Central memory CD4-positive, alpha-beta T cell (primary cell): Measurements from ENCODE around the gene BET1.

Experiments used
- DNase-seq: peaks from one replicate; pipeline ENCODE4 v3.0.0; 2022

Gene BET1

DNA sequence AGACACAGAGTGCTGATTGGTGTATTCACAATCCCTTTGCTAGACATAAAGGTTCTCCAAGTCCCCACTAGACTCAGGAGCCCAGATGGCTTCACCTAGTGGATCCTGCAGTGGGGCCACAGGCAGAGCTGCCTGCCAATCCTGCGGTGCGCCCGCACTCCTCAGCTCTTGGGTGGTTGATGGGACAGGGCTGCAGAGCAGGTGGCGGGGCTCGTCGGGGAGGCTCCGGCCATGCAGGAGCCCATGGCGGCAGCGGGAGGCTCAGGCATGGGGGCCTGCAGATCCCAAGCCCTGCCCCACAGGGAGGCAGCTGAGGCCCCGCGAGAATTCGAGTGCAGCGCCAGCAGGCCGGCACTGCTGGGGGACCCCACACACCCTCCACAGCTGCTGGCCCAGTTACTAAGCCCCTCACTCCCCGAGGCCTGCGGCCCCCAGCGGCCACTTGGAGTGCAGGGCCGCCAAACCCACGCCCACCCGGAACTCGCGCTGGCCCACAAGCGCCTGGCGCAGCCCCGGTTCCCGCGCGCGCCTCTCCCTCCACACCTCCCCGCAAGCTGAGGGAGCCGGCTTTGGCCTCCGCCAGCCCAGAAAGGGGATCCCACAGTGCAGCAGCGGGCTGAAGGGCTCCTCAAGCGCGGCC is 7.7 kb upstream of the BET1 start:
- no peak for DNase-seq

DNA sequence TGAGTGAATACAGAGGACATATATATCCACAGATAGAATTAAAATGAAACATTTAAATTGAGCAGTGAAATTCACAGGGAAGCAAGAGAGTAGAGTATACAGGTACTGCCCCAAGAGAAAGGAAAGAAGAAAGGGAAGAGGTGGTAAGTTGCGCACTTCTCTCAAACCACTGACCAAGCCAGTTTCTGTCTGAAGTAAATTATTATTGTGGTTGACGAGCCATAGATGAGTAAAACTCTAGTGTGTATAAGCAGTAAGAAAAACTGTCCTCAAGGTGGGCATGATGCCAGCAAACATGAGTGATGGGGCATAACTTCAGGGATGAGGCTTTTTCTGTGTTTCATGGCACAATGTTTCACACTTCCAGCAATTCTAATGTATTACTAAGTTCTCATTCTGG is 4.4 kb upstream of the BET1 start:
- DNase-seq: no peak

DNA sequence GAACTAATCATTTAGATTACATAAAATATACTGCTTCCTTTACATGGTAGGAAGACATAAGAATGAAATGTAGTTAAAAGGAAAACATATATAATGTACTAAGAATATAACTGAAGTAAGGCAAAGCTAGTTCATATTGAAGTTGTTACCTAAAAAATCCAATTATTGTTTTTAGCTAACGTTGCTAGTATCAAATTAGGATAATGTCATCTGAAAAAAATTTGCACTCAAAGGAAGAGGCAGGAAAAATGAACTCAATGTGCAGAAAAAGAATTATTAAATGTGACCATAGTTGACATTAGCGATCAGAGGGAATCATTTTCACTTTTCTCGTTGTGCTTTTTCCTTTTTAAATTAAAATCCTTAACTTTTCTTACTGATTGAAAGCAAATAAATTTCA is 1.6 kb upstream of the BET1 start:
- no peak for DNase-seq

DNA sequence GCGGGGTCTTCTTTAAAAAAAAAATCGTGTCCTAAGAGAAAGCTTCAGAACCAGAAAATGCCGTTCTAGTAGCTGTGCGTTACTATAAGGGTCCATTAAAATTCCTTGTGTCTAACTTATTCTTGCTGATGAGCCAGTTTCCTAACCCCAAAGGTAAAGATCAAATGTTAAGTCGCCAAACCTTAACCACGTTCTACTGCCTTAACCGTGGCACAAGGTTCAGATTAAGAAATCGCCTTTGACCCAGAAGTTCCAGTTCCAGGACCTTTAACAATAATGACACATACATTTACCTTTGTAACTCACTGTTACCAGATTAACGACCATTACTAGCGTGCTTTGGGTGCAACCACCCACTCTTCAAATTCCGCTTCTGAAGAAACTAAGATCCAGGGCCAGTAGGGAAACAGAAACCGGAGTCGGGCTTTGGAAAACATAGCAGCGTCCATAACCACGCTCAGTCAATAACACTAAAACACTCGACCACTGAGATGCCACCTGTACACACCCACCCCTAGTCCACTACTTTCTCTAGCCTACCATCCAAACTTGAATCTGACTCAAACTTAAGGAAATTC is 620 bp downstream of the BET1 start:
- no peak for DNase-seq

- DNase-seq: no peak
These were observed 2.8 kb downstream of the BET1 start for GRCh38 chr7:94001396-94001795.

- DNase-seq: no peak
These were observed 6.3 kb downstream of the BET1 start for GRCh38 chr7:93997868-93998267.

GRCh38 chr7:93992421-93993110 is 11.6 kb downstream of the BET1 start:
- DNase-seq: no peak

- DNase-seq: no peak
These were observed 16.9 kb downstream of the BET1 start for GRCh38 chr7:93987297-93987696.

GRCh38 chr7:93985101-93985500 is 19.1 kb downstream of the BET1 start:
- no peak for DNase-seq

DNA sequence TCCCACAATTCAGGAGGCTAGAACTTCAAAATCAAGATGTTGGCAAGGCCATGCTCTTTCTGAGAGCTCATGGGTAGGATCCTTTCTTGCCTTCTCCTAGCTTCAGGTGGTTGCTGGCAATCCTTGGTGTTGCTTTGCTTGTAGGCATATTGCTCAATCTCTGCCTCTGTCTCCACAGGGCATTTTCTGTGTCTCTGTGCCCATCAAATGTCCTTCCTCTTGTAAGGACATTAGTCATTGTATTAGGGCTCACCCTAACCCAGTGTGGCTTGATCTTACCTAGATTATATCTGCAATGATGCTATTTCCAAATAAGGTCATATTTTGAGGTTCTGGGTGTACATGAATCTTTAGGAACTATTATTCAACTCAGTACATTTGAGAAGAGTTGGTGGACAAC is 20.1 kb downstream of the BET1 start:
- no peak for DNase-seq

- DNase-seq: no peak
These were observed 22.7 kb downstream of the BET1 start for GRCh38 chr7:93981480-93981874.

DNA sequence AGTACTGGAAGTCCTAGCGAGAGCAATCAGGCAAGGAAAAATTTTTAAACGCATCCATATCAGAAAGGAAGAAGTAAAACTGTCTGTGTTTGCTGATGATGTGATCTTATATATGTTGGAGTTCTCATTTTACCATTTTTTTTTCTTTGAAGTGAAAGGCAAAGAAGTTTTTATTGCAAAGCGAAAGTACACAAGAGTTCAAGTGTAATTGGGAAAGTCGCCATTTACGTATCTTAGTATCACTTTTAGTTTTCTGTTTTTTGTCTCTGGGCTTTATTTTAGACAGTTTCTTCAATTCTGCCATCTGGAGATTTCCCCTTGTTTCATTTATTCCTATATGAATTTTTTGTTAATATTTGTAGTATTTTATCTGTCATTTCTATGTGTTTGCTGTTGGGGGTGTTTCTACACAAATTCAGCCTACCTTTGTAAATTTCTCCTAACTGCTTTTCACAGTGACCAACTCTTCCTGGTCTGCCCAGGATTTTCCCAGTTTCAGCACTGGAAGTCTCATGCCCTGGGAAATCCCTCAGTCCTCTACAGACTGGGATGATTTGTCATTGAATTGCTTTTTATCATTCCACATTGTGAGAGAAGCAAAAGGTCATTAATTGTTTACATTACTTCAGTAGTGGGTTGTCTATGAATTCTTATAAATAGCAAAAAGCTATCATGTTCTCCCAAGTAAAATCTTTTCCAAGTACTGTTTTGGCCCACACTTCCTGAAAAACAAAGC is 23.2 kb downstream of the BET1 start:
- no peak for DNase-seq

DNA sequence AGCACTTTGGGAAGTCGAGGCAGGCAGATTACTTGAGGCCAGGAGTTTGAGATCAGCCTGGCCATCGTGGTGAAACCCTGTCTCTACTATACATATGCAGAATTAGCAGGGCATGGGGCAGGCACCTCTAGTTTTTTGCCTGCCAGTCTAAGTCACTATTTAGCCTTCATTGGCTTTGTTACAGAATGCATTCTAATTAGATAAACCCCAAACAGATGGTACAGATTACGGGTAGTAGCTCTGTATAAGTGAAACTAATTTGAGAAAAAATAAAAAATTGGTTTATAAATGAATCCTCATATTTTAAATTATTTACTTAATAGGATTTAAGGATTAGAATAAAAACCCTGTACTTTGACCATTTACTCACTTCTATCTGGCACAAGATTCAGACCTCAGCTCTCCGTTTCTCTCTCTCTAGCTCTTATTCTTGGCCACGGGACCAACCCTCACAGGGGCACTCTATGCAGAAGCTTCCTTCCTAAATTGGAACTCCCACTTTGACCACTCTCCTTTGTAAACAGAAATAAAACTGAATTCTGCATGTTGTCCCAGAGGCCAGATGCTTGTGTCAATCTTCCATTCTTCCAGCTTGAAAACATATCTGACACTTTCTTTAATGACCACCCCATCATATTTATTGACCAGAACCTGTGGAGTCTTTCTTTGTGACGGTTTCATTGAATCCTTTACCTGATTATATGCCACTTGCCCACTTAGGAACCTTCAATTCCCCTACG is 26.8 kb downstream of the BET1 start:
- DNase-seq: no peak

DNA sequence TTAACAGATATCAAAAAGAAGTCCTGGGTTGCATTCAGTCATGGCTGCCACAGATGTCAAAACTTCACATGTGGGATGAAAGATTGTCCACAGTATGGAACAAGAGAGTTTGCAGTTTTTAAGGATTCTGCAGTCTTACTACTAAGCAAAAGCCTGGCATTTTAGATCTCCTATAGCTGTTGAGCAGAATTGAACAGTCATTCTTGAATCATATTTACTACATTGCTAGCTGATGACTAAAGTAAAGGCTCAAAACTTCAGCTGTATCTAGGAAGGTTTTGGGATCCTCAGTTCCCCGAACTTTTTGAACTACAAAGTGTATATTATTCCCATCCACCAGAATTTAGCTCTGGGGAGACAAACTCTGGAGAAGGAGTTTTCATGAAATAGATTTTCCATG is 31.0 kb downstream of the BET1 start:
- DNase-seq: no peak

DNA sequence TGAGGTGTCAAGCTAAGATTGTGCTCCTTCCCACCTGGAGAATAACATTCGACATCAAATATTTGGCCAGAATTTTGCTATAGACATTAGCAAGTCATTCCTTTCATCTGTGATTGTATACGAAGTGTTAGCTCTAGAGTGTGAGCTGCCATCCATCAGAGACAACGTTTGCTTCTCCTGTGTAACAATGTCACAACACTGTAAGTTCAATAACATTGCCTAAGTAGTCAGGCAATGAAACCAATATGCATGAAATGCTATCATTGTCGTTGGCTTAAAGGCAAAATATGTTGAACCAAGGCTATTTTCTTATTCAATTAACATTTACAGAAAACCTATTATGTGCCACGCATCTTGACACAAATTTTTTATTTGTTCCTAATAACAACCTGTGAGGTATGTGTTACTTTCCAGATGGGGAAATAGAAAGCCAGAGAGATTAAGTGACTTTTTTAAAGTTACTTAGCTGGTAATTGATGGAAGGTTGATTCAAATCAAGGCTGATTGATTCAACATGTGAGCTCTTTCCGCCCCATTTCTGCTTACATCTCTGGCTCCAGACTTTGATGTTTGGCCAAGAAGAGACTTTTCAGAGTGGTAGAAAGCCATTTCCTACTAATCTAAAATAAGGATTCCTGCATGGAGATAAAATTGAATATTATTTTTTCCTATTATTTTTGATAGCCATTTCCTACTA is 32.0 kb downstream of the BET1 start:
- DNase-seq: no peak

GRCh38 chr7:93968911-93969620 is 35.1 kb downstream of the BET1 start:
- DNase-seq: no peak

GRCh38 chr7:93964813-93965212 is 39.3 kb downstream of the BET1 start:
- DNase-seq: no peak

DNA sequence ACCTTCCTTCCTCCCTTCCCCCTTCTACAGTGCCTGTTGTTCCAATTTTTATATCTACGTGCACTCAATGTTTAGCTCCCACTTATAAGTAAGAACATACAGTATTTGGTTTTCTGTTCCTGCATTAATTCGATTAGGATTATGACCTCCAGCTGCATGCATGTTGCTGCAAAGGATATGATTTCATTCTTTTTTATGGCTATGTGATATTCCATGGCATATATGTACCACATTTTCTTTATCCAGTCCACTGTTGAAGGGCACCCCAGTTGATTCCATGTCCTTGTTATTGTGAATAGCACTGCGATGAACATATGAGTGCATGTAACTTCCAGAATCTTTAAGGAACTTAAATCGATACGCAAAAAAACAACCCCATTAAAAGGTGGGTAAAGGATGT is 39.9 kb downstream of the BET1 start:
- DNase-seq: no peak

DNA sequence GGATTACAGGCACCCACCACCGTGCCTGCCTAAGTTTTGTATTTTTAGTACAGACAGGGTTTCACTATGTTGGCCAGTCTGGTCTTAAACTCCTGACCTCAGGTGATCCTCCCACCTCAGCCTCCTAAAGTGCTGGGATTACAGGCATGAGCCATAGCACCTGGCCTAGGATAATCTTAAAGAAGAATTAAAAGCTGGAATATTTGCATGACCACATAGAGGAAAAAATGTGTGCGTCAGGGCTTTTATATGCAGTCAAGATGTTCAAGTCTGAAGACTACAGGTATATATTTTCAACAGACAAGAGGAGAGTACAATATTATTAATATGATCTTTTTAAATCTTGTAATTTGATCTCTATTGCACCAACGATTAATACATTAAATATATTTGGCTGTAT is 43.2 kb downstream of the BET1 start:
- no peak for DNase-seq

- no peak for DNase-seq
These were observed 45.5 kb downstream of the BET1 start for GRCh38 chr7:93958651-93959050.

DNA sequence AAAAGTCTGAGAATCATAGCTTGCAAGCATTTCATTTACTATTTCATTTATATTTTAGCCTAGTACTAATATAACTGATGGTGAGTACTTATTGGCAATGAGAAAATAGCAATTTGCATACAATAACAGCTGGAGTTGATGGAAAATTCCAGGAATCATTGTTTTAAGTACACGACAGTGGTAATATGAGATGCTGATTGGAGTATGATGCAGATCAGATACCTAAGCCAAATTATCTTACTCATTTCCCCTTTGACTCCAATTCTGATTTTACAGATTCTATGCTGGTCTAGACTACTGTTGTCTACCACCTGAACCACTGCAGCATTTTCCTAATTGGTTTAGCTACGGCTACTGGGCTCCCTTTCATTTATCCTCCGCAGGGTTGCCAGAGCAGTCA is 45.9 kb downstream of the BET1 start:
- no peak for DNase-seq

DNA sequence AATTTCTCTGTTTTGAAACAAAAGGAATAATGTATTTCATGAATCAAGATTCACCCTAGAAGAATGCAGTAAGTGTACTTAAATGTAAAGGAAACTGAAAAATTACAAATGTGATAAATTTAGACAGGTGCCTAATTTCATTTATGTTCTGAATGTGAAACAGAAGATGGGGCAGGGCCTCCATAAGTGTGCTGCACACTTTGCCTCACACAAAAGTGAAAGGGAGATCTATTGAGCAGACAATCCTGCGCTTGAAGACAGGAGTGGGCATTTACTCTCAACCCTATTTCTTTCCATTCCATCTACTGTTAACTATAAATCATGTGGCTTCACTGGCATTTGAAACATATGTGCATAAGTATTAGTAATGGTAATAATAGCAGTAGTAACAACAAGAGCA is 46.4 kb downstream of the BET1 start:
- no peak for DNase-seq
